Kasumi-1 (cell line): Measurements from ENCODE around the gene CCSER2.
"Not testable (repeated sequence)": the region's sequence is repeated elsewhere in the genome, so short reads cannot be mapped to it uniquely, and the experiment has no call there.

Source experiments
- DNase-seq, 2 experiments: peaks; one replicate each; lab custom pipeline; 2025; lab: John Stamatoyannopoulos, UW

CCSER2 gene

GRCh38 chr10:84311576-84311975 lies 16.8 kb upstream of the CCSER2 start:
- DNase-seq, result no peak

GRCh38 chr10:84312816-84313215 lies 15.6 kb upstream of the CCSER2 start:
- no peak for DNase-seq

- no peak for DNase-seq
Observed at GRCh38 chr10:84314275-84314674, 14.1 kb upstream of the CCSER2 start.

- DNase-seq, result no peak
Observed at GRCh38 chr10:84317174-84317573, 11.2 kb upstream of the CCSER2 start.

DNA sequence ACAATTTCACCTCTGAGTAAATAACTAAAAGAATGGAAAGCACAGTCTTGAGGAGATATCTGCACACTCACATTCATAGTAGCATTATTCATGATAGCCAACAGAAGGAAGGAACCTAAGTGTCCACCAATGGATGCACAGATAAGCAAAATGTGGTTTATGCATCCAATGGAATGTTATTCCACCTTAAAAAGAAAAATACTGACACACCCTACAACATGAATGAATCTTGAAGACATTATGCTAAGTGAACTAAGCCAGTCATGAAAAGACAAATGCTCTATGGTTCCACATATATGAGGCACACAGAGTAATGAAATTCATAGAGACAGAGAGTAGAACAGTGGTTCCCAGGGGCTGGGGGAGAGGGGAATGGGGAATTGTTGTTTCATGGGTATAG lies 6.5 kb upstream of the CCSER2 start:
- DNase-seq, result no peak

GRCh38 chr10:84323566-84323965 lies 4.8 kb upstream of the CCSER2 start:
- not testable (repeated sequence) for DNase-seq

DNA sequence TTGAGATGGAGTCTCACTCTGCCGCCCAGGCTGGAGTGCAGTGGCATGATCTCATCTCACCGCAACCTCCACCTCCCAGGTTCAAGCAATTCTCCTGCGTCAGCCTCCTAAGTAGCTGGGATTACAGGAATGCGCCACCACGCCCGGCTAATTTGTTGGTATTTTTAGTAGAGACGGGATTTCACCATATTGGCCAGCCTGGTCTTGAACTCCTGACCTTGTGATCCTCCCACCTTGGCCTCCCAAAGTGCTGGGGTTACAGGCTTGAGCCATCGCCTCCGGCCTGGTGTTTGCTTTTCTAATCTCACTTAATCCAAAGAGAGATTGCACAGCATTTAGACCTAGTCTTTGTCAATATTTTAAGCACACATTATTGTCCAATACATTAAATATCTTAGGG lies 1.4 kb upstream of the CCSER2 start:
- DNase-seq, result not testable (repeated sequence)

GRCh38 chr10:84329196-84329611 lies 815 bp downstream of the CCSER2 start:
- peak; percentile 29 to 69 for DNase-seq

GRCh38 chr10:84329986-84330651 lies 1.7 kb downstream of the CCSER2 start:
- no peak for DNase-seq

DNA sequence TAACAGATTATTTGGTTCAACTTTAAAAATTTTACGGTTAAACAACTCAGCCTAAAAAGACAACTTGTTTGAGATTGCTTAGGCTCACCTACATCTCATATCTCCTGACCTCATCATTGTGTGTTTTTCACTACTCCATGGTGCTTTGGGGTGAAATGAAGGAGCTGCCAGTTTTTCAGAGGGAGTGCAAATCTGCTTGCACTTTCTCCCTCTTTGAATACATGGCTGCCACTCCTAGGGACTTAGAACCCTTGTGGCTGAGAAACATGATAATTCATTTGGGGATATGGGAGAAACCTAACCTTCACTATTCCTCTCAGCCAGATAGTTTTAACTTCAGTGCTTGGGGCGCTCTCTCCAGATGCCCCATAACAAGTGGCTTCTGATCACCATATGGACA lies 2.7 kb downstream of the CCSER2 start:
- DNase-seq, result no peak

GRCh38 chr10:84333864-84334451 lies 5.6 kb downstream of the CCSER2 start:
- peak; percentile 84 to 87 for DNase-seq

- DNase-seq, result no peak
Observed at GRCh38 chr10:84334811-84335210, 6.4 kb downstream of the CCSER2 start.

DNA sequence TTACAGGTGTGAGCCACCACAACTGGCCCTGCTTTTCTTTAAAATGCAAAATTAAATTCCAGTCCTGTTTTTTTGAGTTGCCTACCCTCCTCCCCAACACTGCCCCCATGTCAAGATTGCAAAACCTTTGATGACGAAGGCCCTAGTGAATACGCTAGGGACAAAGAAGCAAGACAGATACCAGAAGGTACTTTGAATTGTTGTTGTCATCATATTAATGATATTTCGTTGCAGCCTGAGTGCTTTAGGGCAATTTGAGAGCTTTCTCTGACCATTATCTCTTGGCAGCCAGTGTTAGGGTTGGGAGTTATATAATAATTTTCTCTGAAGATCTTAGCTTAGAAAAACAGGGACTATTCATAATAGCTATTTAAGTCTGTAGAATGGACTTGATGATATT lies 7.1 kb downstream of the CCSER2 start:
- no peak for DNase-seq

DNA sequence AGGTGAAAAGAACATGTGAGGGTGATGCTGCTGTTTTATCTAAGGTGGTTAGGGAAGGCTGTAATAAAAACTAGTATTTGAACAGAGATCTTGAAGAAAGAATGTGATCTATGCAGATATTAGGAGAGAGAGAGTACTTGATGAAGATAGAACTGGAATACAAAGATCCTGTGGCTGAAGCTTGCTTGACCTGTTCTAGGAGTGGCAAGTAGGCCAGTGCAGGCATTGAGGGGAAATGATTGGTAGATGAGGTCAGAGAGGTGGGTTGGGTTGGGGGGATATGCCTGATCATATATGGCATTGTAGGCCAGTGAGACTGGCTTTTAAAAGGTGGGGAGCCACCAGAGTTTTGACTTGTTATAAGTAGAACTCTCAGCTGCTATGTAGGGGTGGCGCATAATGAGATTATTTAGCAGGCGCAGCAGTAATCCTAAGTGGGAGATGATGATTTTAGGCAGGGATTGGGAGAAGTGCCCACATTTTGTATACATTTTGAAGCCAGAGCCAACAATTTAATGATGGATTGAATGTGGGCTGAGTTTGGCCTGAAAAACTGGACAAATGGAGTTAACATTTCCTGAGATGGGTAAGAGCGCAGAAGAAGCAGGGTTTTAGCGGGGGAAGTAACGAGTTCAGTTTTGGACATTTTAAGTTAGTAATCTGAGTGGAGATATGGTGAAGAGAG lies 8.2 kb downstream of the CCSER2 start:
- no peak for DNase-seq

DNA sequence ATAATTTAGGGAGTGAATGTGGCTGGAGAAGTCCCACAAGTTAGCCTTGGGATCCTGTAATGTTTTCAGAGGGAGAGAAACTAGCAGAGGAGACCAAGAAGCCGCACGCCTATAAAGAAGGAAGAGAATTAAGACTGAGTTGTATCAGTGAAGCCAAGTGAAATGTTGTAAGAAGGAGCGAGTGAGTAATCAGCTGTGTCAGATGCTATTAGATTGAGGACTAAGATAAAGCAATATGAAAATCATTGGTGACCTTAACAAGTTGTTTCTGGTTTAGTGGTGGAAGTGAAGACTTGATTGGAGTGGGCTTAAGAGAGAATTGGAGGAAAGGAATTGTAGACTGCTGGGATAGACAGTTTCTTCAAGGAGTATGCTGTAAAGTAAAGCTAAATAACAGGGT lies 8.8 kb downstream of the CCSER2 start:
- no peak for DNase-seq

GRCh38 chr10:84339025-84339424 lies 10.6 kb downstream of the CCSER2 start:
- DNase-seq, result no peak

DNA sequence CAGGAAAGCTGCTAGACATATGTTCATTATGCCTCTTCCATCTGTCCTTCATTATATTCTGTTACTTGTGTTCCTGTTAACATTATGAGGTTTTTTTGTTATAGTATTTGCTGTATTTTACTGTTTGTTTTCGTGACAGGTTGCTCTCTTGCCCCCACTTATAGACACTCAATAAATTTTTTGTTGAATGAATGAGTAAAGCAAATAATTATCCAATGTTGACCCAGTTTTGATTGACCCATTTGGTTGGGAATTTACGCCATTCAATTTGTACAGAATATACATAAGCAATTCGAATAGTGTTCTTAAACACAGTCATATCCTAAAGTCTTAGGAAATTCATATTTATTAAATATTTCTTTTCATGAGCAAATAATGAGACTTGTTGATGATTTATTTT lies 11.8 kb downstream of the CCSER2 start:
- no peak for DNase-seq

DNA sequence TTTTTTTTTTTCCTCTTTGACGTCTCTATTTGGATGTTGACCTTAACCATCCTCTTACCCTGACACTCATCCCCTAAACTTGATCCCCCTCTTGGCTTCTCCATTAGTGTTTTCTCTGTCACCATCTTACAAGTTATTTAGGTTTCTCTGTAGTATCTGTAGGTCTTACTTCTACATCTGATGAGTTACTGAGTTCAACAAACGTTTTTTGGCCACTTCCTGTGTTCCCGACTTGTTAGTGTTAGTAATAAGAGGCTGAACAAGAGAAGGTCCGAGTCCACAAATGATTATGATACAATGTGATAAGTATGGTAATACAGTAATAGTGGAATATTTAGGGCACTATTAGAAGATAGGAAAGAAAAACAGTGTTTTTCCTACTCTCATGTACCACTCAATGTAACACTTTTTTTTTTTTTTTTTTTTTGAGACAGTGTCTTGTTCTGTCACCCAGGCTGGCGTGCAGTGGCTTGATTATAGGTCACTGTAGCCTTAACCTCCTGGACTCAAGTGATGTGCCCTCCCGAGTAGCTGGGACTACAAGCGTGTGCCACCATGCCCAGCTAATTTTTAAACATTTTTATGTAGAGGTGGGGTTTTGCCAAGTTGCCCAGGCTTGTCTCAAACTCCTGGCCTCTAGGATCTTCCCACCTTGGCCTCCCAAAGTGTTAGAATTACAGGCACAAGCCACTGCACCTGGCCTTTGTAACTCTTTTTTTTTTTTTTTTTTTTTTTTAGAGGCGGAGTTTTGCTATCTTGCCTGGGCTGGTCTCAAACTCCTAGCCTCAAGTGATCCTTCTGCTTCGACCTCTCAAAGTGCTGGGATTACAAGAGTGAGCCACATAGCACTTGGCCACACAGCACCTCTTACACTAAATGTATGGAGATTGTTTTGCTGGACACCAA lies 12.5 kb downstream of the CCSER2 start:
- no peak for DNase-seq

- no peak for DNase-seq
Observed at GRCh38 chr10:84341538-84341856, 13.1 kb downstream of the CCSER2 start.

GRCh38 chr10:84341983-84342382 lies 13.6 kb downstream of the CCSER2 start:
- DNase-seq, result no peak

GRCh38 chr10:84342584-84342983 lies 14.2 kb downstream of the CCSER2 start:
- no peak for DNase-seq

GRCh38 chr10:84343831-84344230 lies 15.4 kb downstream of the CCSER2 start:
- no peak for DNase-seq

- DNase-seq, result no peak
Observed at GRCh38 chr10:84344526-84344925, 16.1 kb downstream of the CCSER2 start.
